Activated gamma-delta T cell treated with anti-CD3 and anti-CD28 coated beads, Interleukin-2, amount 50 U/mL, for 16 hours (primary cell): ENCODE data around the gene ACSL6.

Source experiments
- DNase-seq: peaks from one replicate; pipeline ENCODE4 v3.0.0-alpha.2; 2020; ENCODE audit warnings: low read depth

The ACSL6 gene, protein sequence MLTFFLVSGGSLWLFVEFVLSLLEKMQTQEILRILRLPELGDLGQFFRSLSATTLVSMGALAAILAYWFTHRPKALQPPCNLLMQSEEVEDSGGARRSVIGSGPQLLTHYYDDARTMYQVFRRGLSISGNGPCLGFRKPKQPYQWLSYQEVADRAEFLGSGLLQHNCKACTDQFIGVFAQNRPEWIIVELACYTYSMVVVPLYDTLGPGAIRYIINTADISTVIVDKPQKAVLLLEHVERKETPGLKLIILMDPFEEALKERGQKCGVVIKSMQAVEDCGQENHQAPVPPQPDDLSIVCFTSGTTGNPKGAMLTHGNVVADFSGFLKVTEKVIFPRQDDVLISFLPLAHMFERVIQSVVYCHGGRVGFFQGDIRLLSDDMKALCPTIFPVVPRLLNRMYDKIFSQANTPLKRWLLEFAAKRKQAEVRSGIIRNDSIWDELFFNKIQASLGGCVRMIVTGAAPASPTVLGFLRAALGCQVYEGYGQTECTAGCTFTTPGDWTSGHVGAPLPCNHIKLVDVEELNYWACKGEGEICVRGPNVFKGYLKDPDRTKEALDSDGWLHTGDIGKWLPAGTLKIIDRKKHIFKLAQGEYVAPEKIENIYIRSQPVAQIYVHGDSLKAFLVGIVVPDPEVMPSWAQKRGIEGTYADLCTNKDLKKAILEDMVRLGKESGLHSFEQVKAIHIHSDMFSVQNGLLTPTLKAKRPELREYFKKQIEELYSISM

DNA sequence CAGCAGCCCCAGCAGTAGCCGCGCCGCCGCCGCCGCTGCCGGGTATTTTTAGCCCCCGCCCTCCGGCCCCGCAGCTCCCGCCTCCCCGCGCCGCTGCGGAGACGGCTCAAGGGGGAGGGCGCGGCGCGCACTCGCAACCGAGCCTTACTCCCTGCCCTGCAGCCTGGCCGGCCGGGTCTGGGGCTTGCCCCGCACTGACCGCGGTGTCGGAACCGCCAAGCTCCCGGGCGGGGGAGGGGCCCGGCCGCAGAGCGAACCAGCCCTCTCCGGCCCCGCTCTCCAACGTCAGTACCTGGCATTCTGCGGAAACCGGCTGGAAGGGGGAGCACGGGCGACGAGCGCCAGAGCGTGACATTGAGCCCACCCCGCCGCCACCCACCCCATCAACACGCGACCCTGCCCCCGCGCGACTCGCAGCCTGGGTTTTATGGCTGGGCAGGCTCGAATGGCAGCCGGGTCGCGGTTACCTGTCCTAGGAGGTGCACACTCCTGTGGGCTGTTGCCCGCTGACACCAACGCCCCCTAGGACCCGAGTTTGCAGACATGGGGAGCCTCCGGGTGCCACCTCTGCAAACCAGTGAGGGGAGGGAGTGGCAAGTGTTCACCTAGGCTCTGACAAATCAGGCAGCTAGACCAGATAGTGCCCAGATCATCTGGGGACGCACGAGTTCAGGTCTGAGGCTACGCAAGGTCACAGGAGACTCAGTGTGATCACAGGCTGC is at the start of gene ACSL6:
TSS of gene ACSL6 (minus strand) at position 37 of the 722 bp plus-strand sequence. CDS start 105 bp downstream, outside the sequence.
- no peak for DNase-seq

DNA sequence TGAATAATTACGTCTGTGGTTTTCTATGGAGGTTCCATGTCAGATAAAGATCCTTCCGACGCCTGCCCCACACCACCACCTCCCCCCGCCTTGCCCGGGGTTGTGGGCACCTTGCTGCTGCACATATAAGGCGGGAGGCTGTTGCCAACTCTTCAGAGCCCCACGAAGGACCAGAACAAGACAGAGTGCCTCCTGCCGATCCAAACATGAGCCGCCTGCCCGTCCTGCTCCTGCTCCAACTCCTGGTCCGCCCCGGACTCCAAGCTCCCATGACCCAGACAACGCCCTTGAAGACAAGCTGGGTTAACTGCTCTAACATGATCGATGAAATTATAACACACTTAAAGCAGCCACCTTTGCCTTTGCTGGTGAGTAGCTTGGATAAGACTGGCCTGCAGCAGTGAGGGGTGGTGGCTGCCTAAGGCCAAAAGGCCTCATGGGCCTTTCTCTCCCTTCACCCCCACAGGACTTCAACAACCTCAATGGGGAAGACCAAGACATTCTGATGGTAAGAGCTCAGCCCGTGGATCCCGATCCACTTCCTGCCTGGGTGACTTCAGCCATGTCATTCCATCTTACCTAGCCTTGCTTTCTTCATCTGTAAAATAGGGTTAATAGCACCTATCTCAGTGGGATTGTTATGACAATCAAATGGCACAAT is 49.2 kb upstream of the ACSL6 start, which contains the start of gene IL3:
TSS of gene IL3 (plus strand) at position 155 of the 661 bp plus-strand sequence. CDS start at position 207, 52 bp downstream.
- no peak for DNase-seq

DNA sequence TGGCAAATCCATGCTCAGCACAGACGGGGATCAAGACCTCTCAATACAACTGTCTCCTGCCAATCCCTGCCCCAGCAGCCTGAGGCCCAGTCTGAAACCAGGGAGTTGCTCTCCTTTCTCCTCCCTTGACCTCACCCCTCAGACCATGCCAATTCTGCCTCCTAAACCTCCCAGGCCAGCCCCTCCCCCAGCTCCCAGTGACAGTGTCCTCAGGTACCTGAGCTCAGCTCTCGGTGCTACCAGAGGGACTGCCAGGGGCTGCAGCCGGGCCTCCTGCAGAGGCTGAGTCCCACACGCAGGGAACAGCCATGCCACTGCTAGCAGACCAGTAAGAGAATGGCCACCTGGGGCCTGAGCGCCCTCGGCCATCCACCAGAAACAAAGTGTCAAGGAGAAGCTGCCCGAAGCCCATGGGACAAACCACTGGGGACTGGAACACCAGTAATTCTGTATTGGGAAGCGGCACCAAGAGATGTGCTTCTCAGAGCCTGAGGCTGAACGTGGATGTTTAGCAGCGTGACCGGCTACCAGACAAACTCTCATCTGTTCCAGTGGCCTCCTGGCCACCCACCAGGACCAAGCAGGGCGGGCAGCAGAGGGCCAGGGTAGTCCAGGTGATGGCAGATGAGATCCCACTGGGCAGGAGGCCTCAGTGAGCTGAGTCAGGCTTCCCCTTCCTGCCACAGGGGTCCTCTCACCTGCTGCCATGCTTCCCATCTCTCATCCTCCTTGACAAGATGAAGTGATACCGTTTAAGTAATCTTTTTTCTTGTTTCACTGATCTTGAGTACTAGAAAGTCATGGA is 48.4 kb upstream of the ACSL6 start:
- no peak for DNase-seq

DNA sequence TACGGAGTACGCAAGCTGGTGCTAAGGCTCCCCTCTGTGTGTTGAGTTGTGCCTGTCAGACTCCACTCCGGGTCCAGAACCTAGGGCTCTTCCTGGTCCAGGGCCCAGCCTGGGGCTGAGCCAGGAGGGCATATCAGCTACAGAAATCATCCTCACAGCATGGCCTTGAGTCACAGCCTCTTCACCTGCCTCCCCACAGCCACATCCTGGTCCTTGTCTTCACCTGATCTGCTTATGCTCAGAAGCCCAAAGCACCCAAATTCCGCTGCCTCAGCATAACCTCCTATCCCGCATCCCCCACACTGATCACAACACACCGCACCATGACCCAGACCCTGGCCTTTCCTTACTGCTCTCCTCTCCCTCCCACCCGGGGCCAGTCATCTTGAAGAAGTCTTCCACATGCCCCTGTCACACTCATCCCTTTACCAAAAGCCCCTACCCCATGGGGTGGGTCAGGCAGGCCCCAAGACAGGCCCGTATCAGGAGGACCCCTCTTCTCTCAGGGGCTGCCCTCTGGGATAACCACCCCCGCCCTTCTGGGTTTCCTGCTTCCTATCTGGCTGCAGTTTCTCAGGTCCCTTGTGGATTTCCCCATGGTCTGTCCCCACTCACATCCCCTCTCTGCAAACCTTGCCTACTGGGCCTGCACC is 47.7 kb upstream of the ACSL6 start:
- no peak for DNase-seq

DNA sequence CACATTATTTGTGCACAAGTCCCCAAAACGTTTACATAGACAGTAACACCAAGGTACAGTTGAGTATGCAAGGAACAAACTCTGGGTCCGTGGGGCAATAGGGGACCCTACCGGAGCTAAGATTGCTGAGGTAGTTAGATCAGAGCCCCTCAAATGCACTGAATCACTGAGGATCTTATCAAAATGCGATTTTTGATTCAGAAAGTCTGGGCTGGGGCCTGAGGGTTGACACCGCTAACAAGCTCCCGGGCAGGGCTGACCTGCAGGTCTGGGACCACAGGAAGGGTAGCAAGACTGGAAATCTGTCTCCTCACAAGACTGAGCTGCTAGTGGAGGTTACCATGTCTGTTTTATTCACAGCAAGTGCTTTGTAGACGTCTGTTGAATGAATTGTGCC is 47.2 kb upstream of the ACSL6 start:
- no peak for DNase-seq

DNA sequence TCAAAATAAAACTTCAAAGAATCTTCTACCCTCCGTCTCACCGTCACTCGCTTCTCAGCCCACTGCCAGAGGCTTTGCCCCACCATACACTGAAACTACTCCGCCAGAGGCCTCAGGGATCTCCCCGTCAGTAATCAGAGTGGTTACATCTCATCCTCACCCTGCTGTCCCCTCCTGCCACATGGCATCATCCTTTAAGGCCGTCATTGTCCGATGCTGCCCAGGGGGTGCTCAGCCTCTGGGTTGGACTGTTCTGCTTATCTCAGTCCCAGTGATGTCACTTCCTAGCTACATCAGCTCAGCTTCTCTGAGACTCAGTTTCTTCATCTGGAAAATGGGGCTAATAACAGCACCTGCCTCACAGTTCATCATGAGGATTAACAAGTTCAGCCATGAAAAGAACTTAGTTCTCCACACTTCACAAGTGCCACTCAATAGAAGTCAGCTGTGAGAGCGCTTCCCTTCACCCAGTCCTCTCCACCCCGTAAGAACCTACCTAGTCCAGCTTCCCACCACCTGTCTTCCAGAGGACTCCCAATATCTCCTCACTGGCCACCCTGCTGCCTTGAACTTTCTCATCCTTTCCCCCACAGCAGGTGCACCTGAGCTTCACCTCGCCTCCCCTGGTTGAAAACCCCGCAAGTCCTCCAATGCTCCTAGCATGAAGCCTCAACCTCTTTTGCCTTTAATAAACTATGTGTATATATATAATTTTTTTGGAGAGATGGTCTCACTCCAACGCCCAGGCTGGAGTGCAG is 46.2 kb upstream of the ACSL6 start:
- no peak for DNase-seq

DNA sequence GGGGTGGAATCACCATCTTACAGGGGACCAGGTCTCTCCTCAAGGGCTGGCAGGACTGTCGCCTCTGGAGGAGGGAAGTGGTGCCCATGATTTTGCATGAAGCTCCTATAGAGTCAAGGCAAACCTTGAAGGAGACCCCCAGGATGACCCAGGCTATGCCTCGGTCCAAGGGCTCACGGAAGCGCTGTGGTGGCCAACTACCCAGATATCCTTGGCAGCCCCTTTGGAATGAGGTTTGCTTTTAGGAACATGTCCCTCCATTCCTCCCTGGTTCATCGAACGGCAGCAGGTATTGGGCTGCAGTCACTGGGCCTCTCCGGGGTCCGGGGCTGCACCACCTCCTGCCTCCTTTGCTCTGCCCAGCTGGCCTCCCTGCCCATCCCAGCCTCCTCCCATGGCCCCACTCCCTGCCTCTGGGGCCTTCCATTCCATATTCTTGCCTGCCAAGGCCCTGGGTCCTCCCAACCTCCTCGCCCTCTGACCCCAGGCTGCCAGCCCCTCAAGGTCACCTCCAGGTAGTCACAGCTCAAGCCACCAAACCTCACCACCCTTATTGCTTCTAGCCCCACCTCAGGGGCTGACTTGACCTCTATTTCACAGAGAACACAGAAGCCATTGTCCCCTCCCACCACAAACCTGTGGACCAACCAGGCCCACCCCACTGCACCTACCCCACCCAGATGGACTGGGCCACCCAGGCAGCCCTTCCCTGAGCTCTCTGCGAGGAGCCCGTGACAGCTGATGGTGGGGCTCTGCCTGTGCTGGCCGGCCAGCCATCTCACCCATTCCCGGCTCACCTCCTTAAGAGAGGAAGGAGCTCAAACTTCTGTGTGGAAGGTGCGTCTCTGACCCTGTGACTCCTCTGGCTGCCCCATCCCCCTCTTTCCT is 45.4 kb upstream of the ACSL6 start:
- no peak for DNase-seq

DNA sequence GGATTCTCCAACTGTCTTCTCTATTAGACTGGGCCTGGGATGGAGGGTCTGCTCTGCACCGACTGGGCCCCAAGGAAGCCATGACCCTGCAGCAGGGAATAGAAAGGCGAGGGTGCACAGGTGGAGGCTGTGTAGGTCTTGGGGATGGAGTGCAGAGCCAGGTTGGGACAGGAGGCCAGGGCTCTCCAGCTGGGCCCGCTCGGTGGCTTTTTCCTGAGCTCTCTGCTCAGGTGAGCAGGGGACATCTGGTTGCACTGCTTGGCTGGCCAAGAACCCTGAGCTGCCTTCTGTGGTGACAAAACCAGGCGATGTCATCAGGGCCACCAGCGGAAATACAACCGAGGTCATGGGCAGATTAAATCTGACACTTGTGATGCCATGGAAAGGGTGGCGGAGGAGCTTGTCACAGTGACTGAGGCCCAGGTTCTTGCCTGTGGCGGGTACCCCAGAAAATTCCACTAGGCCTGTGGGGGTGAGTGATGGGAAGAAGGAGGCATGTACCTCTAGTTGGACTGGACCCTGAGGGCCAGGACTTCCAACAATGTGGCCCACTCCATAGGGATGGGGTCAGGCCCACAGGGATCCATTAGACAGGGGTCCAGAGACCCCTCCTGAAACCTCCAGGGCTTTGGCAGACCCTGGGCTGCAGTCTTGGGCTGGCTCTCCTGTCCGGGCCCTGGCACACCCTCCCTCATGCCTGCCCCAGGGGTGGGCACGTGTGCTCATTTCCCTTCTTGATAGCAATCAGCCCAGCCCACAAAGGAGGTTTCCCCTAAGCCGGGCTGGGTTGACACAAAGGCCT is 44.6 kb upstream of the ACSL6 start:
- DNase-seq: peak; percentile 43

DNA sequence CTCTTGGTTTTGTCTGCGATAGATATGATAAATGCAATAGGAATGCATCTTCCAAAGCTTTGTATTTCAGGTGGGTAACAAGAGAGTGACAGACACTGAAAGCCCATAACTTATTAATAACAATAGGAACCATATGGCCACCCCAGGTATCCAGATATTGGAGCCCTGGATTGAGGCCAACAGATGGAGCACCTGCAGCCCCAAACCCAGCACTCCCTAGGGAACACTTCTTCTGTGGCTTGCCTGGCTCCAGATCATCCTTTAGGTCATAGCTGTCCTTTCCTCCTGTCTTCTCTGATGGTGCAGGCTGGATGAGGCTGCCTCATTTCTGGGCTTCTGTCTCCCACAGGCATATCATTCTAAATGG is 44.0 kb upstream of the ACSL6 start:
- DNase-seq: no peak

DNA sequence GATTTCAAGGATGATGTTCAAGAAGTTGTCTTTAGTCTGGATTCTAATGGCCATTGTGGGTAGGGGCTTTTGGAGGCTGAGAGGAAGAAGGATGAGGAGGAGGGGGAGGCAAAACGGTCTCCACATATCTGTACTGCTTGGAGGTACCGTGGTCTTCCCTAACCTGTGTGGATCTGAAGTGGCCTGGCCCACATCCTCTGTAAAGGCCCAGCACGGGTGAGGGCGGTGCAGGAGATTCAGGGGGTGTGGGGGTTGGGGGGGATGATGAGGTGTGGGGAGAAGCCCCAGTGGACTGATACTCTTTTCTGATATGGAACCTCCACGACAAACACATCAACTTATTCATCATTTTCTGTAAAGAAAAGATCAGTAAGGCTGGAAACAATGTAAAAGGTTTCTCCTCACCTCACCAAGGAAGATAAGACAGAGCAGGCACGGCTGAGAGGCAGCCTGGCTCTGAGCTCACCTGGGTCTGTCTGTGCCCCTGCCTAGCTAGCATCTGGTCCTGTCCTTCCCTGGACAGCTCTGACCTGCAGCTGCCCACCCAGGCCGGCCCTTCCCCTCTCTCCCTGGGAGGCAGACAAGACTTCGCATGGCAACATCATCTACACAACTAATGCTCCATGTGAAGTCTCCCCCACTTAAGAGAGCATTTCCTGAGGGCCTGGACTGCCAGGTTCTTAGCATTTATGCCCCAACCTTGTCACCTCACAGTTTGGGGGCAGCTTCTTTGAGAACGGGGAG is 43.4 kb upstream of the ACSL6 start:
- no peak for DNase-seq

DNA sequence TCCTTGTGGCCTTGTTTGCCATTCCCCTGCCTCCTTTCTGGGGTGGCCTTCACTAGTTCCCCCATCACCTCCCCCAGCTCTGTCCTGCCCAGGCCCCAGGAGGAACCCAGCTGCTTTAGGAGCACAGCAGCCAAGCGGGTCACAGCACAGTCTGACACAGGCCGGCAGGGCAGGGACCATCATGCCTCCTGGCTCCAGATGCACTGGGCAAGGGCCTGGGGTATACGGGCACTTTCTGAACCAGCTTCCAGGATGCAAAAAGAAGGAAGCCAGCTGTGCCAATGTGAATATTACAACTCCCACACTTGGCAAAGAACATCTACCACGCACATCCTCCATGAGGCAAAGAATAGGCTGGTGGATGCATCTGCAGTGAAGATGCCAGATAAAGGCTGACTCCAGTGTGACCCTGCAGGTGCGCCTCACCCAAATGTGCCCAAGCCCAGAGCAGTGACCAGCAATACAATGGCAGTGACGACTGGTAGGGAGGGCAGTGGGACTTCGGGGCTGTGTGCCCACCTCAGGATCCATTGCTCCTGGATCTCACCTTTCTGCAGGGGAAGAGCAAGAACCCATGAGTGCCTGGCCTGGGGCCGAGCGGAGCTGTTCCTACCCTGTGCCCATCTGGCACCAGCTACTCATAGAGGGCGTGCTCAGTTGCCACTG is 42.7 kb upstream of the ACSL6 start:
- DNase-seq: no peak

DNA sequence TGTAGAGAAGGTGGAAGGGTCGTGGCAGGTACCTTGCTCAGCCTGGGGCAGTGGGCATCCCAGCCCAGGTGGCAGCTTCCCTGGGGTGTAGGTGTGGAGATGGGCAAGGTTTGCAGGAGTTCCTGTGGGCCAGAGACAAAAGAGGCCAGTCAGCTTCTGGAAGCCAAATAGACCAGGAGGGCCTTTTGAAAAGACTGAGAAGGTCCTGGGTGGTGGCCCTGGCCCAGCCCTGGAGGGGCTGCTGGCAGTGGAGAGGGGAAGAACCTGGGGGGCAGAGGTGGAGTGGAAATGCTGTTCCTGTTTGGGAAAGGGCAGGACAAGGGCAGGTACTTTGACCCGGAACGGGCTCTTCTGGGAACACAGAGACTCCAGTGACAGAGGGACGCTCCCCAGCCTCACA is 42.0 kb upstream of the ACSL6 start:
- DNase-seq: no peak

DNA sequence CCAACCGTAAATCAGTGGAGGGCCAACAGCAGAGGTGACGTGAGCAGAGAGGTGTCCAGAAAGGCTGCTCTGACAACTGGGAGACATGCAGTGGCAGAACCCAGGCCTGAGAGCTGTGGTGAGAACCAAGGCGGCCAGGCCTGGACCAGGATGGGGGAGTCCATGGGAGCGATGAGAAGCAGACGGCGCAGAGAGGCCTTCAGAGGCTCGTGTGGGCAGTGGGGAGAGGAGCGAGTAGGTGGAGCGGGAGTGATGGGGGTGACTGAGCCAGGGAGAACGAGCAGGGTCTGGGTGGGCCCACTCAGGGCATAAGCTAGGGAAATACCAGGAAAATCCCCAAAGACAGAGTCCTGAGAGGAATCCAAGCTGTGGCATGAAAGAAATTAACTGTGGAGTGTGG is 41.1 kb upstream of the ACSL6 start:
- no peak for DNase-seq

DNA sequence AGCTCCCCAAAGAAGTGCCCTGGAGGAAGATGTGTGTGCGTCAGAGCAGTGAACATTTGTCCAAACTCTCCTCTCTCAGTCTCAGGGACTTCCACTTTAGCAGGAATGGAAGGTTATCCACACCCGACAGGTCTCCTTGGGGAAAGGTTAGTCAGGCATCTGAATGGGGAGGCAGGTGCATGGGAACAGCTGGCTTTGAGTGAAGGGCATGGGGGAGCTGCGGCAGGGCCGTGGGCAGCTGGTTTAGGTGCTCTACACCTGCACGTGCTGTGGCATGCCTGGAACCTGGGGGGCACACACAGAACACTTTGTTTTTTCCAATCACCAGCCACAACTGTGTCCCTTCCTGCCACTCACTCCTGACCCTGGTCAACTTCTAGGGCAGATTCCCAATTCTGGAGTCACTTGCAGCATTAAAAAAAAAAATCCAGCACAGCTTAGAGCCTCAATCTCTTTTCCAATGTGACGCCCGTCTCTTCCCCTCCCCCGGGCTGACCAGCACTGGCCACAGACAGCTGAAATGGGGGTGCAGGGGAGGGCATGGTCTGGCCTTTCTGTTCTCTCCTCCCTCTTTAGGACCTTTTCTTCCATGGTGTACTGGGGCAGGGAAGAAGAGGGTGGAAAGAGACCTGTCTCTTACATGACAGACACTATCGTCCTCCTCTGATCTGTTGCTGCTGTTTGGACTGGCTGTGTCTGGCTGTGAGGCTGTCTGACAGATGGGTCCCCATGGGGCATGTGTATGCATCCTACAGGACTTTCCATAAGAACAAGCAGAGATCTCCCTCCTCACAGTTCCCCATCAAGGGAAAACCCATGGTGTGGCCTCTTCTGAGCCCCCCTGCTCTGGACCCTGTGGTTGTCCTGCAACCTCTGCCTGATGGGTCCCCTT is 39.4 kb upstream of the ACSL6 start:
- DNase-seq: no peak

DNA sequence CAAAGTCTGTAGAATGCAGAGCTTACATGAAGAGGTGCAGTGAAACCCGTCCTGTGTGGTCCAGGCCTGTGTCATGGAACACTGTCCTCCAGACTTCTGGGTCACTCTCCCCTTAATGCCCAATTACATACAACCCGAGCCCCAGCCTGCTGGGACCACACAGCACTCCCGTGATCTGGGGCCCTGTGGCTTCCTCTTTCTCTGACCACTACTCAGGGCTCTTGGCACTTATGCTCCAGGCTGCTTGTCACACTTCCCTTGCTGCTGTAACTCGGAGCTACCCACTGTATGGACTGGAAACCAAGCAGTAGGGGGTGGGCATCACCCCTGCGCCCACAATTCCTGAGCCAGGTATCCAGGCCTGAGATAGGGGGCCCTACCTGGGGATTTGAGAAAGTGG is 38.7 kb upstream of the ACSL6 start:
- no peak for DNase-seq

DNA sequence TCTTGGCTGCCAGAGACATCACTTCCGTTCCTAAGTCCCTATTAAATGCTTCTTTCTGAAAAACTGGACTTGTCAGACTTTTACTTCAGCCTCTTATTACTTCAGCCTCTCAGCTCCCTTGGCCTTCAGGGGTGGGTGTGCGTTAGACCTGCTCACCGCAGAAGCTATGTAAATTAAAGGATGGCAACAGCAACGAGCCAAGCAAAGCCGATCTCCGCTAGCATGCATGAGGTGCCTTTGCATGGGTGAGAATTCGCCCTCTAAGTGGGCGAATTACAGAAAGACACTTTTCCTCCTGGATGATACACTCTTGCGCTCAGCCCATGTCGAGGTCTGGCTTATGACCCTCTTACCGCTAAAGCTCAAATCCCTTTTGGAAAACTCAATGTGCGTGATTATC is 38.1 kb upstream of the ACSL6 start:
- DNase-seq: no peak
